NOMO-1 treated with dmso at 0.1 percent for 144 hours (cell line): ENCODE measurements around the gene PIP5K1B.

ENCODE experiments used
- DNase-seq: peaks from one replicate; lab custom pipeline; 2025; ENCODE audit not compliant: unreplicated experiment; lab: John Stamatoyannopoulos, UW

PIP5K1B gene

GRCh38 chr9:68897577-68898145 lies 192.6 kb downstream of the PIP5K1B start:
- DNase-seq = no peak

- no peak for DNase-seq
Observed at GRCh38 chr9:68898781-68899439, 193.9 kb downstream of the PIP5K1B start.

- DNase-seq = no peak
Observed at GRCh38 chr9:68904454-68904853, 199.4 kb downstream of the PIP5K1B start.

- DNase-seq = no peak
Observed at GRCh38 chr9:68905129-68905528, 200.1 kb downstream of the PIP5K1B start.

- no peak for DNase-seq
Observed at GRCh38 chr9:68907910-68908309, 202.9 kb downstream of the PIP5K1B start.

GRCh38 chr9:68912561-68912960 lies 207.5 kb downstream of the PIP5K1B start:
- no peak for DNase-seq

GRCh38 chr9:68913054-68913453 lies 208.0 kb downstream of the PIP5K1B start:
- no peak for DNase-seq

- no peak for DNase-seq
Observed at GRCh38 chr9:68914751-68915150, 209.7 kb downstream of the PIP5K1B start.

- no peak for DNase-seq
Observed at GRCh38 chr9:68919661-68920060, 214.6 kb downstream of the PIP5K1B start.

- no peak for DNase-seq
Observed at GRCh38 chr9:68920921-68921320, 215.9 kb downstream of the PIP5K1B start.

GRCh38 chr9:68923480-68923879 lies 218.4 kb downstream of the PIP5K1B start:
- no peak for DNase-seq

GRCh38 chr9:68925175-68925574 lies 220.1 kb downstream of the PIP5K1B start:
- no peak for DNase-seq

GRCh38 chr9:68927165-68927564 lies 222.1 kb downstream of the PIP5K1B start:
- no peak for DNase-seq

GRCh38 chr9:68931821-68932220 lies 226.8 kb downstream of the PIP5K1B start:
- DNase-seq = no peak

GRCh38 chr9:68932458-68932857 lies 227.4 kb downstream of the PIP5K1B start:
- DNase-seq = no peak

GRCh38 chr9:68933434-68934328 lies 228.6 kb downstream of the PIP5K1B start:
- DNase-seq = no peak

- no peak for DNase-seq
Observed at GRCh38 chr9:68934329-68934644, 229.2 kb downstream of the PIP5K1B start.

GRCh38 chr9:68940573-68940972 lies 235.5 kb downstream of the PIP5K1B start:
- no peak for DNase-seq

- DNase-seq = no peak
Observed at GRCh38 chr9:68941780-68942459, 236.9 kb downstream of the PIP5K1B start.

- no peak for DNase-seq
Observed at GRCh38 chr9:68942790-68943189, 237.8 kb downstream of the PIP5K1B start.

- DNase-seq = no peak
Observed at GRCh38 chr9:68947015-68947414, 242.0 kb downstream of the PIP5K1B start.
